SHP77 (cell line): ENCODE measurements around the gene GLI1.
"Not testable (repeated sequence)": the region's sequence is repeated elsewhere in the genome, so short reads cannot be mapped to it uniquely, and the experiment has no call there.

Experiments used
- DNase-seq, 2 experiments: peaks; one replicate each; lab custom pipeline; 2025; lab: John Stamatoyannopoulos, UW

Gene GLI1

DNA sequence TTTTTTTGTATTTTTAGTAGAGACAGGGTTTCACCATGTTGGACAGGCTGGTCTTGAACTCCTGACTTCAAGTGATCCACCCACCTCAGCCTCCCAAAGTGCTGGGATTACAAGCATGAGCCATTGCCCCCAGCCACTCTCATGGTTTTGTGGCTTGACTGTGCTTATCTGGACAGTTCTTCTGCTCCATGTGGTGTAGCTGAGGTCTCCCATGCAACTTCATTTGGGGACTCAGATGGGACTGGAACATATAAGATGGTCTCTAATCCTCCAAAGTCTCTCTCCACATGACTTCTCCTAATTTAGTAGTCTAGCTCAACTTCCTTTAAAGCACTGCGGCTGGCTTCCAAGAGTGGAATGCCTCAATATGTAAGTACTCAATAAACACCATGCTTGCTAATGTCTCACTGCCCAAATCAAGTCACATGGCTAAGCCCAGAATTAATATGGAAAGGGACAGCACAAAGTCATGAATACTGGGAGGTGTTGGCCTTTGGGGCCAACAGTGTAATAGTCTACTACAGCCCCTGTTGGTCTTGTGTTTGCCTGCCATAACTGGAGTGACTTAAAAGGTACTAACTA, 17.6 kb upstream of the GLI1 start:
- DNase-seq, result no peak

DNA sequence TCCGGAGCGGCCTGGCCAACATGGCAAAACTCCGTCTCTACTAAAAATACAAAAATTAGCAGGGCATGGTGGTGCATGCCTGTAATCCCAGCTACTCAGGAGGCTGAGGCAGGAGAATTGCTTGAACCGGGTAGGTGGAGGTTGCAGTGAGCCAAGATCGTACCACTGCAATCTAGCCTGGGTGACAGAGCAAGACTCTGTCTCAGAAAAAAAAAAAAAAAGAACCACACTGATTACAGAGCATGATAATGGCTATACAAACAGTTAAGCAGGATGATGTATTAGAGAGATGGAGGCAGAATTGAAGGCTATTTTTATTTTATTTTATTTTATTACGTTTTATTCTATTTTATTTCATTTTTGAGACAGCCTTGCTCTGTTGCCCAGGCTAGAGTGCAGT, 15.2 kb upstream of the GLI1 start:
- not testable (repeated sequence) for DNase-seq

DNA sequence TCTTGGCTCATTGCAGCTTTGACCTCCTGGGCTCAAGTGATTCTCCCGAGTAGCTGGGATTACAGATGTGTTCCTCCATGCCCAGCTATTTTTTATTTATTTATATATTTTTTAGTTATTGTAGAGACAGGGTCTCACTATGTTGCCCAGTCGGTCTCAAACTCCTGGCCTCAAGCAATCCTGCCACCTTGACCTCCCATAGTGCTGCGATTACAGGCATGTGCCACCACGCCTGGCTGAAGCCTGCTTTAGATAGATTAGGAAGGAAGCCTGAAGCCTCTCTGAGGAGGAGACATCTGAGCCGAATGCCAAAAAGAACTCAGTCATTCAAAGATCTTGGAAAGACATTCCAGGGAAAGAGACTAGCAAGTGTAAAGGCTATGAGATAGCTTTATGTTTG, 14.8 kb upstream of the GLI1 start:
- DNase-seq, result no peak

DNA sequence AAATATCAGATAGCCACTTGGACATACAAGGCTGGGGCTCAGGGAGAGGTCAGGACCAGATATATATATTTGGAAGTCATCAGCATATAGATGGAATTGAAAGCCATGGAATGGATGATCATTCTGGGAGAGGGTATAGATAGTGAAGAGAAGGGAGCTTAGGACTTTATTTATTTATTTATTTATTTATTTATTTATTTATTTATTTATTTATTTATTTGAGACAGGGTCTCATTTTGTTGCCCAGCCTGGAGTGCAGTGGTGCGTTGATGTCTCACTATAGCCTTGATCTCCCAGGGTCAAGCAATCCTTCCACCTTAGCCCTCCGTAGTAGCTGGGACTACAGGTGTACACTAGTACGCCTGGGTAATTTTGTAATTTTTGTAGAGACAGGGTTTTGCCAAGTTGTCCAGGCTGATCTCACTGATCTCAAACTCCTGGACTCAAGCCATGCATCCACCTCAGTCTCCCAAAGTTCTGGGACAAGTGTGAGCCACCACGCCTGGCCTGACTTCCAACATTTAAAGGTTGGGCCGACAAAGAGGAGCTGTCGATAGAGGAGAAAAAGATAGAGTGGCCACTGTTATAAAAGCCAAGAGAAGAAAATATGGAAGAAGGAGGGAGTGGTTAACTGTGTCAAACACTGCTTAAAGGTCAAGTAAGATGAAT, 13.2 kb upstream of the GLI1 start:
- DNase-seq, result no peak

DNA sequence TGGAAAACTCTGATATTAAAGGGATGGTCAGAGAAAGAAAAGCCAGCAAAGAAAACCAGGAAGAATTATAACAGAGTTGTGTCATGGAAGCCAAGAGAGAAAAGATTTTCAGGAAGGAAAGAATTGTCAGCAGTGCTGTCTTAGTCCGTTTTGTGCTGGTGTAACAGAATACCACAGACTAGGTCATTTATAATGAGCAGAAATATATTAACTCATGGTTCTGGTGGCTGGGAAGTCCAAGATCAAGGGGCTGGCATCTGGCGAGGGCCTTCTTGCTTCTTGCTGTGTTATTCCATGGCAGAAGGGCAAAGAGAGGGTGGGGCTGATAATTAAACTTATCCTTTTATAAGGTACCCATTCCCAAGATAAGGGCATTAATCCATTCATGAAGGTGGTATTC, 10.9 kb upstream of the GLI1 start:
- no peak for DNase-seq

DNA sequence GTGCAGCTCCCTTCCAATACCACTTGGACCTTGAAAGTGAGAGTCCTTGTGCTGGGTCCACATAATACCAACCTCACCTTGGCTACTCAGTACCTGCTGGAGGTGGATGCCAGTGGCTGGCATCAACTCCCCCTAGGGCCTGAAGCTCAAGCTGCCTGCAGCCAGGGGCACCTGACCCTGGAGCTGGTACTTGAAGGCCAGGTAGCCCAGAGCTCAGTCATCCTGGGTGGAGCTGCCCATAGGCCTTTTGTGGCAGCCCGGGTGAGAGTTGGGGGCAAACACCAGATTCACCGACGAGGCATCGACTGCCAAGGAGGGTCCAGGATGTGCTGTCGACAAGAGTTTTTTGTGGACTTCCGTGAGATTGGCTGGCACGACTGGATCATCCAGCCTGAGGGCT, 10.2 kb upstream of the GLI1 start:
- no peak for DNase-seq

DNA sequence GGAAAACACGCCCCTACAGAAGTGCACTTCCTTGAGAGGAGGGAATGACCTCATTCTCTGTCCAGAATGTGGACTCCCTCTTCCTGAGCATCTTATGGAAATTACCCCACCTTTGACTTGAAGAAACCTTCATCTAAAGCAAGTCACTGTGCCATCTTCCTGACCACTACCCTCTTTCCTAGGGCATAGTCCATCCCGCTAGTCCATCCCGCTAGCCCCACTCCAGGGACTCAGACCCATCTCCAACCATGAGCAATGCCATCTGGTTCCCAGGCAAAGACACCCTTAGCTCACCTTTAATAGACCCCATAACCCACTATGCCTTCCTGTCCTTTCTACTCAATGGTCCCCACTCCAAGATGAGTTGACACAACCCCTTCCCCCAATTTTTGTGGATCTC, 9.5 kb upstream of the GLI1 start:
- DNase-seq, result no peak

DNA sequence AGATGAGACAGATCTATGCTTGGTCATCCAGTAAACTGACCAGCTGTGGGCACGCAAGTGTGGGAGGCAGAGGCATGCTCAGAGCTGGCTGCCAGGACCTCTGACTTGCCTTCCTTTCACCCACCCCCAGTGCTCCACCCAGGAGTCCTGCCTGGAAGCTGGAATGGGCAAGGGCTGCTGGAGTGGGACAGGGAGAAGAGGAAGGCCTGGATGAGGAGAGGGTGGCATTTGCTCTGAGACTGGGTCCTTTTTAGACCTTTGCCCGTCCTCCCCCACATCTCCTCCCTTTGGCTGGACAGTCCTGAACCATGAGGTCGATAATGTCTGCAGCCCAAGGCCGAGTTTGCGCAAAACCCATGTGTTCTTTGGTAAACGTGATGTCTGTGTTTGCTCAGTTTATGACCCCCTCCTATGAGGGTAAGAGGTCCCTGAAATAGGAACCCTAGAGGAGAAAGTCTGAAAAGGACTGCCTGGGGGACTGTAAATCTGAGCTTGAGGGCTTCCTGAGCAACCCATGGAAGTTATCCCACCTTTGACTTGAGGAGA, 8.3 kb upstream of the GLI1 start:
- DNase-seq, result no peak

DNA sequence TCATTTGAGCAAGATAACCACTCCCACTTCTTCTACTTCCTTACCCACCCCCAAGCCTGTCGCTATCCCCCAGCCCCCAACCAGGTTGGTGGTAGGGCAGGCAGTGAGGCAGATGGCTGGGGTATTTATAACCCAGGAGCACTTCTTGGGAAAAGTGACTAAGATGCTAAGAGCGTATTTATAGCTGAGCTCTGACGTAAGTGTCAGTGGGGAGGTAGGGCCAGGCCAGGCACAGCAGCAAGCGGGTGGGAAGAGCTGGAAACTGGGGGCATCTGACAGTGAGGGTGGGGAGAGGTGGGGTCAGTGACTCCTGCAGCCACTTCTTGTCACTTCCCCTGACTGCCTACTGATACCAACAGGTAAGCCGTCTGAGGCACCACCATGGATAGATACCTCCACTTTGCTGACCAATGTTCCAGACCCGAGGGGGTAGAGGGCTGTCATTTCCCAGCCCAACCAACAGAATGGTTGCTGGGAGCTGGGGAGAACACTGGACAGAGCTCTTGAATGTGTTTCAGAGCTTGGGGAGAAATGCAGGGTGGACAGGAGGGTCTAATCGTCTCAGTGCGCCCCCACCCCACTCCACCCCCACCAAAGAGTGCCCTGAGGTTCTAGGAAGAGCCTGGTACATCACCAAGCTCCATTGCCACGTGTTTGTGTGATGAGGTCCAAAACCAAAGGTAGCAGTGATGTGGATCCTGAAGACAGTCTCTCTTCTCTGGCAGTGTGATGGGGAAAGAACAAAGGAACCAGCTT, 7.2 kb upstream of the GLI1 start:
- DNase-seq, result peak in 1 of 2 experiments; percentile 40

DNA sequence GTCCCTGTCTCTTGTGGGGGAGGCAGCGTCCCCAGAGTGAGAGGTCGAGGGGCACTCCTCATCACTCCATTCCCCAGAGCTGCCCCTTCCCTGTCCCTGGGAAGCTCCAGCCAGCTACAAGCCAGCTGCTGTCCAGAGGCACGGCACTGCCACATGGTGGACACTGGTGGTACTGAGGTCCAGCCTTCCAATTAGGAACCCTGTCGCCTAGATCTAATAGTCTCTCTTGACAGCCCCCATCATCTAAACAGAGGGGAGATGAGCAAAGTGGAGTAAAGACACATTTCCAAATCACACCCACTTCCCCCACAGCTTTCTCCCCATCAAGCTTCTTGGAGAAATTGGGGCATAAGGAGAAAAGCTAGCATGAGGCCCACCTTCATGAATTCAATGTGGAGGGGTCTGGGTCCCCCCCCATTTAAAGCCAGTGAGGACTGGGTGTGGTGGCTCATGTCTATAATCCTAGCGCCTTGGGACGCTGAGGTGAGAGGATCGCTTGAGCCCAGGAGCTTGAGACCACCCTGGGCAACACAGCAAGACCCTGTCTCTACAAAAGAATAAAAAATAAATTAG, 6.6 kb upstream of the GLI1 start:
- peak; percentile 74 to 76 for DNase-seq

DNA sequence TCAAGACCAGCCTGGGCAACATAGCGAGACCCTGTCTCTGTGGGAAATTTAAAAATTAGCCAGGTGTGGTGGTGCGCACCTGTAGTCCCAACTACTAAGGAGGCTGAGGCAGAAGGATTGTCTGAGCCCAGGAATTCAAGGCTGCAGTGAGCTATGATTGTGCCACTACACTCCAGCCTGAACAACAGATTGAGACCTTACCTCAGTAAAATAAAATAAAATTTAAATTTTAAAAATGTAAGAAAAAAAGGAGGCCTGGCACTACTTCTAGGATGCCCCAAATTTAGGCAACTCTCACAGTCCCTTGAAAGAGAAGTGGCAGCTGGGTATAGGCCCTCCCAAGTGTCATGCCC, 5.4 kb upstream of the GLI1 start:
- DNase-seq, result no peak

DNA sequence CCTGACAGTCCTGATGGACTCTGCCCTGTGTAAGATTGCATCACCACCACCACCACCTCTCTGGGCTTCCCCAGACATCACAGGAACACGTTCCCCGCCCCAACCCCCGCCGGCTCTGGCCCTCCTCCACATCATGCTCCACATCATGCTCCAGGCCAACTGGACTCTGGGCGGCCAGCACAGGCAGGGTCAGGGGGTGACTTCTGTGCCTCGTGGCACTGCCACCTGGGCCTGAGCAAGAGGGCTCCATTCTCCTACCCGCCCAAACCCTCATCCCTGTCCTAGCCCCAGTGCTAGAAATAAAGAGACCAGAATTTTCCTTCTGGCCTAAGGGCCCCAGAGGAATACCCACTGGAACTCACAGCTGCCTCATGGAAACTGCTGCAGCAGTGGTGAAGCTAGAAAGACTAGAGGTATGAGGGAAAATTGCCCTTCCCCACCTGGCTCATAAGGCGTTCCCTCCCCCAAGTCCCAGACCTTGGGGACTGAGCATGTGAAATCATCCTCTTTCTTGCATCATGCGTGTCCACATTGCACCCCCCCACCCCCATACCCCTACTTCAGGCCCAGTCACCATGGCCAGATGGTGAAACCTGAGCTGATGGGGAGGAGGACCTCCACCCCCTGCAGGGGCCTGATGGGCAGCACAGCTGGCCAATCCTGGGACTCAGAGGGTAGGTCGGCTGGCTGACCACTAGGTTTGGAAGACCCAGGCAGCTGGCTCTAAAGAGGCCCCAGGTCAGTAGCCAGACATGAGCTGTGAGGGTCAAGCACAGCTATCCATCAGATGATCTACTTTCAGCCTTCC, 4.8 kb upstream of the GLI1 start, which contains the start of gene INHBE:
Gene INHBE (plus strand): TSS at position 742 of the 808 bp plus-strand sequence. CDS start 230 bp downstream, outside the sequence.
- peak; percentile 82 to 85 for DNase-seq

DNA sequence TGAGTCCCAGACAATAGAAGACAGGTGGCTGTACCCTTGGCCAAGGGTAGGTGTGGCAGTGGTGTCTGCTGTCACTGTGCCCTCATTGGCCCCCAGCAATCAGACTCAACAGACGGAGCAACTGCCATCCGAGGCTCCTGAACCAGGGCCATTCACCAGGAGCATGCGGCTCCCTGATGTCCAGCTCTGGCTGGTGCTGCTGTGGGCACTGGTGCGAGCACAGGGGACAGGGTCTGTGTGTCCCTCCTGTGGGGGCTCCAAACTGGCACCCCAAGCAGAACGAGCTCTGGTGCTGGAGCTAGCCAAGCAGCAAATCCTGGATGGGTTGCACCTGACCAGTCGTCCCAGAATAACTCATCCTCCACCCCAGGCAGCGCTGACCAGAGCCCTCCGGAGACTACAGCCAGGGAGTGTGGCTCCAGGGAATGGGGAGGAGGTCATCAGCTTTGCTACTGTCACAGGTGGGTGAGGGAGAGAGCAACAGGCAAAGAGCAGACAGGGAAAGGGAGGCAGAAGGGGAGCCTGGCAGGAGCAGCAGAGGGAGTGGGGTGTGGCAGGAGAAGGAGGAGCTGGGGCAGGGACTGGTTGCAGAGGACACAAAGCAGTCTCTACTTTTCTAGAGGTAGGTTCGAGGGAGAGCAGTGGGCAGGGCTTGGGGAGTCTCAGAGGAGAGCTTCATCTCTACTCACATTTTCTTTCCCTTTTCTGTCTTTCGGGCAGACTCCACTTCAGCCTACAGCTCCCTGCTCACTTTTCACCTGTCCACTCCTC, 4.0 kb upstream of the GLI1 start:
- no peak for DNase-seq

DNA sequence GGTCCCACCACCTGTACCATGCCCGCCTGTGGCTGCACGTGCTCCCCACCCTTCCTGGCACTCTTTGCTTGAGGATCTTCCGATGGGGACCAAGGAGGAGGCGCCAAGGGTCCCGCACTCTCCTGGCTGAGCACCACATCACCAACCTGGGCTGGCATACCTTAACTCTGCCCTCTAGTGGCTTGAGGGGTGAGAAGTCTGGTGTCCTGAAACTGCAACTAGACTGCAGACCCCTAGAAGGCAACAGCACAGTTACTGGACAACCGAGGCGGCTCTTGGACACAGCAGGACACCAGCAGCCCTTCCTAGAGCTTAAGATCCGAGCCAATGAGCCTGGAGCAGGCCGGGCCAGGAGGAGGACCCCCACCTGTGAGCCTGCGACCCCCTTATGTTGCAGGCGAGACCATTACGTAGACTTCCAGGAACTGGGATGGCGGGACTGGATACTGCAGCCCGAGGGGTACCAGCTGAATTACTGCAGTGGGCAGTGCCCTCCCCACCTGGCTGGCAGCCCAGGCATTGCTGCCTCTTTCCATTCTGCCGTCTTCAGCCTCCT, 3.4 kb upstream of the GLI1 start:
- DNase-seq, result peak; percentile 55 to 57

DNA sequence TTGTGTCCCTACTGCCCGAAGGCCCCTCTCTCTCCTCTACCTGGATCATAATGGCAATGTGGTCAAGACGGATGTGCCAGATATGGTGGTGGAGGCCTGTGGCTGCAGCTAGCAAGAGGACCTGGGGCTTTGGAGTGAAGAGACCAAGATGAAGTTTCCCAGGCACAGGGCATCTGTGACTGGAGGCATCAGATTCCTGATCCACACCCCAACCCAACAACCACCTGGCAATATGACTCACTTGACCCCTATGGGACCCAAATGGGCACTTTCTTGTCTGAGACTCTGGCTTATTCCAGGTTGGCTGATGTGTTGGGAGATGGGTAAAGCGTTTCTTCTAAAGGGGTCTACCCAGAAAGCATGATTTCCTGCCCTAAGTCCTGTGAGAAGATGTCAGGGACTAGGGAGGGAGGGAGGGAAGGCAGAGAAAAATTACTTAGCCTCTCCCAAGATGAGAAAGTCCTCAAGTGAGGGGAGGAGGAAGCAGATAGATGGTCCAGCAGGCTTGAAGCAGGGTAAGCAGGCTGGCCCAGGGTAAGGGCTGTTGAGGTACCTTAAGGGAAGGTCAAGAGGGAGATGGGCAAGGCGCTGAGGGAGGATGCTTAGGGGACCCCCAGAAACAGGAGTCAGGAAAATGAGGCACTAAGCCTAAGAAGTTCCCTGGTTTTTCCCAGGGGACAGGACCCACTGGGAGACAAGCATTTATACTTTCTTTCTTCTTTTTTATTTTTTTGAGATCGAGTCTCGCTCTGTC, 2.7 kb upstream of the GLI1 start:
- no peak for DNase-seq

DNA sequence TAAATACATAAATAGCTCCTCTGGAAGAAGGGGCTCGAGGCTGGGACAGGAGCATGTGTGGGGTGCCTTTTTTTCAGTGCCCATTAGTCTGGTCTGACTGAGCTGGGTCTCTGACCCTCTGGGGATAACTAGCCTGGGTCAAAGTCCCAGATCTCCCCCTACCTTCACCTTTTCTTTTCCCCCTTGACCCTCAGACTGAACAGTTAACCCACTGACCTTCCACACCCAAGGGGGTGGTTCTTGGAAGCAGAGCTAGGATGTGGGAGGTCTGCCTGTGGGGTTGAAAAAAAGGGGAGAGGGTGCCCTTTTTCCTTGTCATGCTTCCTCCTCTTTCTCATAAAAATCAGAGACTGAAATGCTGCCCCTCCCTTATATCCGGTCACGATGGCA, 925 bp upstream of the GLI1 start:
- no peak for DNase-seq

DNA sequence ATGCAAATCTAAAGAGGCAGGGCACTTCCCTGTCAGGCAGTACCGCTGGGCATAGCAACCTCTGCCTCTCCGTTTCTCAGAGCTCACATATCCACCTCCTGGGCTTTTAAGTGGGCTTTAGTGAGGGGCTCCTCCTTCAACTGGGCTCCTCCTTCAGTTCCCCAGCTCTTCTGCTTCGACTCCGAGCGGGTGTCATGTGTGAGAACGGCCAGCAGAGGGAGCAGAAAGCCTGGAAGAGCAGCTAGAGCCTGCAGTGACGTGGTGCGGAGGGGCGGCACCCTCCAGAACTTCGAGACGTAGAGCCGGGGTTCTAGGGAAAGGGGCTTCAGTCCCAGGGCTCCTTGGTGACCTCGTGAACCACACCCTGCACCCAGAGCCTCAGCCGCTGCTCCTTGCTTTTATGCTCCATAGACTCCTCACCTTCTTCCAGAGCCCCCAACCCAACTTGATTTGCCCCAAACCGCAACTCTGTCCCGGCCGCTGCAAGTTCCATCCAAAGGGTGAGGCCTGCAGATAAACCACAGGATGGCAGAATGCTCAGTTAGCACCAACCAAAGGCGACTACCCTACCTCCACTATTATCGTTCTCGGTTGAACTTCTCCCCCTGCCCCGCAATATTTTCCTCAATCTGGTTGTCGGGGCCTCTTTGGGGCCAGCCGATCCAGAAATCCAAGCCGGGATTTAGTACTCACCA, 383 bp upstream of the GLI1 start:
- DNase-seq, result peak; percentile 90 to 91

DNA sequence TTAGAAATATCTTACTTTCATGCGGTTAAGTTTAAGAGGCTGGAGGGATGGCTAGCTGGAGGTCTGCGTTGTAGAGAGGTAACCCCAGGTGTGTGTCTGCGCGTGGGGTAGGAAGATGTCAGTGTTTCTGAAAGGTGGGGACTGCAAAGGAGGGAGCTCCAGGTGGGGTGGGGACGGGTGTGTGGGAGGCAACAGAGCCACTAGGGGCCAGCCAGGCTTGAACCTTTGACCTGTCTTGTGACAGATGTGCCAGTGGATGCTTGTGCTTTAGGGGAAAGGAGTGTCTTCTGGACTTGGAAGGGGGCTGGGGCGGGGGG, 841 bp downstream of the GLI1 start:
- DNase-seq, result no peak

DNA sequence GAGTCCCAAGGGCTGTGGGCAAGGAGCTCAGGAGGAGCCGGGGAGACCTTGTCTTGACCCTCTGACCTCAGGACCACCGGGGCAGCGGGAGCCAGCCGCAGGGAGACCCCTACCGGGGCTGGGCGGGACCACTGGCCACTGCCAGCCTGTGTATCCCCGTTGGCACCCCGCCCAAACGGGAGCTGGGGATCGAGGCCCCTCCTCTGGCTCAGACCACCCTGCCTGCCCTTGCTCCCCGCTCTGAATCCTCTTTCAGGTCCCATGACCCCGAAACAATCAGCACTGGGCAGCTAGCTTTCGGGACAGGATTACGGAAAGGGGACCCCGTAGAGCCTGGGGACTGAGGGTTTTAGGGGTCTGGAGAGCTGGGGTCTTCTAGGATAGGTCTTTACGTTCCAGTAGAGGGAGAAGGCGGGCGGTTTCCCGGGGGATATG, 1.3 kb downstream of the GLI1 start:
- no peak for DNase-seq
